AG04450 (cell line): ENCODE results near the gene KCNH1. TPM values are rescaled to one million over a fixed set of nuclear protein-coding genes. Genes with fewer than 3 reads are reported as not detected.

Experiments
- CTCF ChIA-PET: fragments of 300-600, 350-600 bp; formaldehyde crosslinking; extraction: SDS; loops from one replicate; lab custom pipeline; 2022; ENCODE audit warnings: antibody characterized with exemption, inconsistent platforms; lab: Charles Lee
- POLR2A ChIA-PET: fragments of 350-600 bp; formaldehyde crosslinking; extraction: SDS; loops from one replicate; lab custom pipeline; 2021; ENCODE audit warnings: antibody characterized with exemption, inconsistent platforms; lab: Yijun Ruan, JAX
- DNase-seq: peaks from one replicate; pipeline ENCODE4 v3.0.0-alpha.2; 2011; ENCODE audit warnings: low read depth, low spot score
- H3K27ac ChIP-seq: one replicate; pipeline ENCODE4 v1.5.1; 2012; ENCODE audit warnings: low read depth, low read length, control low read depth
- H3K27me3 ChIP-seq: one replicate; pipeline ENCODE4 v1.6.0; 2012; ENCODE audit warnings: low read length; ENCODE audit not compliant: control insufficient read depth, insufficient read depth
- H3K4me3 ChIP-seq: 2 replicates; pipeline ENCODE4 v1.5.1; 2011; ENCODE audit warnings: mild to moderate bottlenecking, low read depth, low read length, control low read depth
- H3K9me3 ChIP-seq: 2 replicates; pipeline ENCODE4 v1.5.1; 2012; ENCODE audit warnings: low read length; ENCODE audit not compliant: control insufficient read depth, insufficient read depth
- polyA plus RNA-seq: library from polyadenylated mRNA; depleted of rRNA; stranded (reverse); fragments of >200 nt; gene quantifications from 2 replicates; pipeline ENCODE4 v1.2.3, GENCODE V29; 2011
- TF ChIP-seq, protein P1 (sequence below): IDR thresholded peaks from 2 replicates; pipeline ENCODE4 v1.5.1; 2011; ENCODE audit warnings: low read depth, low read length, control low read depth, inconsistent platforms

KCNH1 gene
- polyA plus RNA-seq, 1 experiment = 0.31 TPM

DNA sequence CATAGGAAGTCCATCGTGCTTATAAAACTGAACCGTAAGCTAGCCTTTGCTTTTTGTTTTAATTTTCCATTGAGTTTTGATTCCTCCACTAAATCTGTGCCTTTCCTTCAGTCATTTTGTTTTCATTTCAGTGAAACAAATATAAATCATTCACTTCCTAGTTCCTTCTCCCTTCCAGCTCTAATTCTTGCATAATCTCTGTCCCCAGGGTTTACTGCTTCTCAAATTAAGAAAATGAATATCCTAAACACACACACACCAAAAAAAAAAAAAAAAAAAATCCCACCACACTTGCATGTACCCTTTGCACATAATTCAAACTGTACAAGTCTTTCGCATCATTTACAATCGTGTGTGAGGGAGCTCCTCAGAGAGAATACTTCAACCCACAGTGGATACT is 6.8 kb downstream of the KCNH1 start:
- CTCF ChIA-PET = interaction anchor here (0.8 to 1.2 kb wide), 4 partner anchors 8 to 722 kb away, joined by 3 to 7 read pairs (median 4); no protein-coding TSS in a partner anchor

GRCh38 chr1:211126622-211127021 is 7.3 kb downstream of the KCNH1 start:
- DNase-seq = no peak
- TF ChIP-seq, protein P1, sequence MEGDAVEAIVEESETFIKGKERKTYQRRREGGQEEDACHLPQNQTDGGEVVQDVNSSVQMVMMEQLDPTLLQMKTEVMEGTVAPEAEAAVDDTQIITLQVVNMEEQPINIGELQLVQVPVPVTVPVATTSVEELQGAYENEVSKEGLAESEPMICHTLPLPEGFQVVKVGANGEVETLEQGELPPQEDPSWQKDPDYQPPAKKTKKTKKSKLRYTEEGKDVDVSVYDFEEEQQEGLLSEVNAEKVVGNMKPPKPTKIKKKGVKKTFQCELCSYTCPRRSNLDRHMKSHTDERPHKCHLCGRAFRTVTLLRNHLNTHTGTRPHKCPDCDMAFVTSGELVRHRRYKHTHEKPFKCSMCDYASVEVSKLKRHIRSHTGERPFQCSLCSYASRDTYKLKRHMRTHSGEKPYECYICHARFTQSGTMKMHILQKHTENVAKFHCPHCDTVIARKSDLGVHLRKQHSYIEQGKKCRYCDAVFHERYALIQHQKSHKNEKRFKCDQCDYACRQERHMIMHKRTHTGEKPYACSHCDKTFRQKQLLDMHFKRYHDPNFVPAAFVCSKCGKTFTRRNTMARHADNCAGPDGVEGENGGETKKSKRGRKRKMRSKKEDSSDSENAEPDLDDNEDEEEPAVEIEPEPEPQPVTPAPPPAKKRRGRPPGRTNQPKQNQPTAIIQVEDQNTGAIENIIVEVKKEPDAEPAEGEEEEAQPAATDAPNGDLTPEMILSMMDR = no peak
- H3K27me3 ChIP-seq = peaks cover 3% of the 10 kb centered on the region
- no peaks in the 10 kb centered on the region for H3K9me3 ChIP-seq
- POLR2A ChIA-PET = interaction anchor here (0.7 kb wide), 1 partner anchor 22 kb away, joined by 8 read pairs; no protein-coding TSS in a partner anchor
- no peak overlapping the region for H3K27ac ChIP-seq
- CTCF ChIA-PET = interaction anchor here (0.8 to 1.2 kb wide), 4 partner anchors 9 to 721 kb away, joined by 3 to 7 read pairs (median 4); no protein-coding TSS in a partner anchor
- no peak overlapping the region for H3K4me3 ChIP-seq

More for the DNA sequence above, 6.8 kb downstream of the KCNH1 start:
- Histone ChIP-seq H3K27ac (no peak overlapping the region), H3K27me3 (peaks cover 3% of the 10 kb centered on the region), H3K4me3 (no peak overlapping the region), H3K9me3 (no peaks in the 10 kb centered on the region)
- no peak for DNase-seq
- TF ChIP-seq, protein P1 = no peak
- POLR2A ChIA-PET = interaction anchor here (0.7 kb wide), 1 partner anchor 21 kb away, joined by 8 read pairs; no protein-coding TSS in a partner anchor

DNA sequence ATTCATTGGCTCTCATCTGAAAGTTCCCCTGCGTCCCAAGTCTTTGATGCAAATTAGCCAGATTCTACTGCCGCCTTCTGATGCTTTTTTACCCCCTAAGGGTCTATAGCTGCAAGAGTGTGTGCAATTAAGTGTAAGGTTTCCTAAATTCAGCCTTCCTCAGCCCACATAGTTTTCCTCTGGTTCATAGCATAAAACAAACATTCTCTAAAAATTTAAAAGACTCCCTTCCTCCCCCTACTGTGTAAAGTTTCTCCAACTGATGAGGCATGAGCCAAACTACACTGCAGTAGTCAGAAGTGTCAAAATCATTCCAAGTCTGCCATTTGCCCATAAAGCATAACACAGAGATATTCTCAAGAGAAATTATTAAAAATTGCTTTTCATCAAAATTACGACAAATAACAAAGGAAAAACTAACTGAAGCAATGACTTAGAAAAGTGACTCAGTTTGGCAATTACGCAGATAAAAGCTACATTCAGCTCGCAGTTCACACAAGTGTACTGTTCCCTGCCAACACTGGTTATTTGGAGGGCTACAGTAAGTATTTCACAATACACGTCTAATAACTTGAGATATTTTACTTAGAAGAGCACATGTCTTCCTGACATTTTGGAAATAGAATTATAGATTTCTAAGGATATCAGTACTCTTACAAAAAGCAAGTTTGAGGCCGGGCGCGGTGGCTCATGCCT is 15.4 kb downstream of the KCNH1 start:
- no peak overlapping the region for H3K4me3 ChIP-seq
- TF ChIP-seq, protein P1 = no peak
- CTCF ChIA-PET = interaction anchor here (0.5 kb wide), 1 partner anchor 670 kb away, joined by 3 read pairs; no protein-coding TSS in a partner anchor
- no peaks in the 10 kb centered on the region for H3K9me3 ChIP-seq
- no peaks in the 10 kb centered on the region for H3K27me3 ChIP-seq
- POLR2A ChIA-PET = no interaction called here
- no peak for DNase-seq
- H3K27ac ChIP-seq = no peak overlapping the region

DNA sequence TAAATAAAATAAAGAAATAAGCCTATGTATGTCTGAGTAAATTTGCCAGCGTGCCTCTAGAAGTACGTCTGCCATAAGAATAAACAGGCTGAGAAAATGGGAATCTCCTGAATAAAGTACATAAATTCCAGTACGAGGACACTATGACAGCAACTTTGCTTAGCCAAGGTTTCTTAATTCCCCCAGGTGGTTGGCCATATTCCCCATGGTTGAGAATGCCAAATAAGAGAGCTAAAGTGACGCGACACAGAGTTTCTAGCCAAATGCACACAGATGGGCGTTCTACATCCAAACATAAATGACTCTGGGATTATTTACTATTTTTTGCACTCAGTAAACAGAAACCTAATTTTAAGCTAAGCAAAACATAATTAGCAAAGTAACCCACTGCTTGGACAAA is 19.5 kb downstream of the KCNH1 start:
- ChIA-PET CTCF (interaction anchor here (1.2 kb wide), 1 partner anchor 20 kb away, joined by 4 read pairs; no protein-coding TSS in a partner anchor), POLR2A (no interaction called here)
- no peak overlapping the region for H3K27ac ChIP-seq
- peaks cover 3% of the 10 kb centered on the region; the same call in 1 of the 2 replicates for H3K9me3 ChIP-seq
- no peak for DNase-seq
- TF ChIP-seq, protein P1 = no peak
- no peaks in the 10 kb centered on the region for H3K27me3 ChIP-seq
- H3K4me3 ChIP-seq = no peak overlapping the region

DNA sequence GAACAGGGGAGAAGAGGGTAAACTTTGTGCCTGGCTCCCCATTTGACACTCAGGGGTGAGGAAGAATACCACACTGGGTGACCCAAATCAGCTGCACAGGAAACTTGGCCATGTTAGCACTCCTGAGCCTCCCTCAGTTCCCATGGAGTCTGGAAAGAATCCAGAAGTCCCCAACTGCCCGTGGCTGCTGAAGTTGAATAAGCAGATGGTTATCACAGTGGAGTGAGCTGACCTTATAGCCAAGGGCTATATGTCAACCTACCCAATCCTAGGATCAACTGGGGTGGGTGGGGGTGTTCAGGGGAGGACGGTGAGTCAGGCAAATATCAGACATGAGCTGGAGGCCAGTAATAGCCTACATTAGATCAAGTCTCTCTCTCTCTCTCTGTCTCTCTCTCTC is 20.4 kb downstream of the KCNH1 start:
- TF ChIP-seq, protein P1 = no peak
- no peak overlapping the region for H3K4me3 ChIP-seq
- CTCF ChIA-PET = no interaction called here
- POLR2A ChIA-PET = no interaction called here
- no peak for DNase-seq
- H3K27ac ChIP-seq = no peak overlapping the region
- peaks cover 3% of the 10 kb centered on the region; the same call in 1 of the 2 replicates for H3K9me3 ChIP-seq
- H3K27me3 ChIP-seq = no peaks in the 10 kb centered on the region
